HepG2 (cell line): ENCODE measurements around the gene DENND4C. TPM values are rescaled to one million over a fixed set of nuclear protein-coding genes. Genes with fewer than 3 reads are reported as not detected.

Experiments
- CBX5 ChIP-seq: sonication (generic); formaldehyde crosslinking; IDR thresholded peaks from 2 replicates; pipeline ENCODE4 v1.4.0; 2020; ENCODE audit warnings: missing genetic modification reagents, borderline replicate concordance
- DR1 ChIP-seq: sonication (generic); formaldehyde crosslinking; IDR thresholded peaks from 2 replicates; pipeline ENCODE4 v1.8.0; 2021; ENCODE audit warnings: mild to moderate bottlenecking, missing genetic modification reagents, inconsistent platforms
- ELF1 ChIP-seq: sonication (generic); formaldehyde crosslinking; IDR thresholded peaks from 2 replicates; pipeline ENCODE4 v1.4.0; 2020; ENCODE audit warnings: missing genetic modification reagents
- HMGA1 ChIP-seq: sonication (generic); formaldehyde crosslinking; conservative IDR thresholded peaks from 2 replicates; pipeline ENCODE4 v1.4.0; 2020; ENCODE audit warnings: missing genetic modification reagents
- HOXA3 ChIP-seq: sonication (generic); formaldehyde crosslinking; IDR thresholded peaks from 2 replicates; pipeline ENCODE4 v1.5.0; 2020; ENCODE audit warnings: missing genetic modification reagents
- JDP2 ChIP-seq: sonication (generic); formaldehyde crosslinking; IDR thresholded peaks from 2 replicates; pipeline ENCODE4 v1.8.1; 2022; ENCODE audit warnings: missing genetic modification reagents, borderline replicate concordance
- MTA1 ChIP-seq: sonication (generic); formaldehyde crosslinking; IDR thresholded peaks from 2 replicates; pipeline ENCODE4 v1.4.0; 2020; ENCODE audit warnings: missing genetic modification reagents, mild to moderate bottlenecking, borderline replicate concordance
- POLR2AphosphoS5 ChIP-seq: IDR thresholded peaks from 2 replicates; pipeline ENCODE4 v1.6.1; 2012; ENCODE audit warnings: low read depth, low read length
- REXO4 ChIP-seq: sonication (generic); formaldehyde crosslinking; IDR thresholded peaks from 2 replicates; pipeline ENCODE4 v1.8.0; 2022; ENCODE audit warnings: missing genetic modification reagents, mild to moderate bottlenecking, borderline replicate concordance
- TAF1 ChIP-seq: sonication (generic); formaldehyde crosslinking; IDR thresholded peaks from 2 replicates; pipeline ENCODE4 v1.4.0; 2020; ENCODE audit warnings: missing genetic modification reagents
- ZEB1 ChIP-seq: IDR thresholded peaks from 2 replicates; pipeline ENCODE4 v1.6.1; 2012; ENCODE audit warnings: mild to moderate bottlenecking, low read depth, inconsistent platforms; ENCODE audit not compliant: insufficient replicate concordance
- ZFP90 ChIP-seq: sonication (generic); formaldehyde crosslinking; IDR thresholded peaks from 2 replicates; pipeline ENCODE4 v1.8.0; 2022; ENCODE audit warnings: missing genetic modification reagents, mild to moderate bottlenecking, inconsistent platforms, borderline replicate concordance
- ZNF138 ChIP-seq: sonication (generic); formaldehyde crosslinking; IDR thresholded peaks from 2 replicates; pipeline ENCODE4 v1.5.0; 2020; ENCODE audit warnings: mild to moderate bottlenecking, low read depth, missing genetic modification reagents
- ZNF30 ChIP-seq: sonication (generic); formaldehyde crosslinking; IDR thresholded peaks from 2 replicates; pipeline ENCODE4 v1.5.0; 2020; ENCODE audit warnings: mild to moderate bottlenecking, missing genetic modification reagents
- ZNF543 ChIP-seq: sonication (generic); formaldehyde crosslinking; IDR thresholded peaks from 2 replicates; pipeline ENCODE4 v1.4.0; 2020; ENCODE audit warnings: mild to moderate bottlenecking, missing genetic modification reagents
- ZNF567 ChIP-seq: sonication (generic); formaldehyde crosslinking; IDR thresholded peaks from 2 replicates; pipeline ENCODE4 v1.8.1; 2023; ENCODE audit warnings: mild to moderate bottlenecking, missing genetic modification reagents, borderline replicate concordance
- ZNF569 ChIP-seq: sonication (generic); formaldehyde crosslinking; IDR thresholded peaks from 2 replicates; pipeline ENCODE4 v1.5.0; 2020; ENCODE audit warnings: mild to moderate bottlenecking, missing genetic modification reagents, moderate library complexity, borderline replicate concordance
- ZNF629 ChIP-seq: sonication (generic); formaldehyde crosslinking; conservative IDR thresholded peaks from 2 replicates; pipeline ENCODE4 v1.5.0; 2020; ENCODE audit warnings: missing genetic modification reagents
- ZNF720 ChIP-seq: sonication (generic); formaldehyde crosslinking; IDR thresholded peaks from 2 replicates; pipeline ENCODE4 v1.4.0; 2020; ENCODE audit warnings: missing genetic modification reagents
- ZNF781 ChIP-seq: sonication (generic); formaldehyde crosslinking; IDR thresholded peaks from 2 replicates; pipeline ENCODE4 v1.5.1; 2020; ENCODE audit warnings: borderline replicate concordance, mild to moderate bottlenecking, missing genetic modification reagents; ENCODE audit errors: not compliant biosample characterization
- polyA plus RNA-seq, 8 experiments: library from polyadenylated mRNA; depleted of rRNA in 3 of 8; stranded (reverse) in 7 of 8; unstranded in 1 of 8; fragments of >200 nt; fragmentation: Illumina TruSeq in 4 of 8; extraction: Trizol in 4 of 8; gene quantifications; 2 replicates each; pipeline versions ENCODE4 v1.2.1 to v1.2.3, GENCODE V29; 2011 to 2016; ENCODE audit warnings: low read depth in 4 of 8, missing spikeins in 1 of 8, mixed read lengths in 1 of 8; ENCODE audit not compliant: insufficient read depth in 1 of 8
- total RNA-seq, 5 experiments: library from RNA; depleted of rRNA; stranded (reverse); fragments of >200 nt; fragmentation: Illumina TruSeq; extraction: Trizol; gene quantifications; 2 replicates each; pipeline ENCODE4 v1.2.3, GENCODE V29; 2016; ENCODE audit warnings: low read depth in 1 of 5
- TF ChIP-seq, protein P1 (sequence below): sonication (generic); formaldehyde crosslinking; IDR thresholded peaks from 2 replicates; pipeline ENCODE4 v1.4.0; 2020; ENCODE audit warnings: mild to moderate bottlenecking, missing genetic modification reagents
- TF ChIP-seq, protein P2 (sequence below): sonication (generic); formaldehyde crosslinking; IDR thresholded peaks from 2 replicates; pipeline ENCODE4 v1.8.0; 2022; ENCODE audit warnings: mild to moderate bottlenecking, missing genetic modification reagents, moderate library complexity

The DENND4C gene
- total and polyA plus RNA-seq, 2 of the 13 experiments (the other 11 are each of a cell fraction or from before 2014, with no cell fraction given), result 19.1 to 27.2 TPM

DNA sequence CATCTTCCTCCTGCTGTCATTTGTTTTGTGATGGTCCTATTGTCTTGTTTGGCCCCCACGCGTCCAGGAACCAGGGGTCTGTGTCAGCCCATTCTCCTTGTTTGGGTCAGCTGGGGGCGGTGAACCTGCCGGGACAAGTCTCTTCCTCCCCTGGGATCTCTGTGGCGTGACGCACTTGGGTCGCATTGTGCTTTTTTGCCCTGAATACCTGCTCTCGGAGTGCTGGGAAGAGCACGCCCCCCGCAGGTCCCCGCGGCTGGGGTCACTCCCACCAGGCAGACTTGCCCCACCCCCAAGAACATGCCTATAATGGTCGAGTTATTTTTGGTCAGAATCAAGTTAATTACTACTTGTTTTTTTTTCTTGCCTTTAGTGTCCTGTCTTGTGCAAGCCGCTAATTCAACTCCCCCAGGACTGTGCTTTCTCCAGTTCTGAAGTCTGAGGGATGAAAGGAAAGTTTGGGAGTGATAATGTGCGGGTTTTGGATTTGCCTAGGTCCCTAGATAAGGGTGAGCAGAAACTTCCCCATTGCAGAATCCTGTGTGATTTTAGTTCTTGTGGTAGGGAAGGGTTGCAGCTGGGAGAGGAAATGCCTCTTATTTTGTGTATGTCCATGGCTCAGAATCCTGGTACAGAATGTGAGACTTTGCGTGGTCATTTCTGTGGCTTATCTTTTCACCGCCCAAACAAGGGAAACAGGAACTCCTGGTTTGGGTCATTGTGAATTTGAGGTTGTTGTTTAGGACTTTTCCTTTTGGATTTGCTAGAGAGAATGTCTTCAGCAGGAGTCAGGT is 179.1 kb downstream of the DENND4C start (continued):
- no peak for TF ChIP-seq ELF1 (CRISPR knock-in tag)
- no peak for TF ChIP-seq ZNF30 (CRISPR knock-in tag)
- TF ChIP-seq ZFP90 (CRISPR knock-in tag), result no peak
- TF ChIP-seq, protein P1, sequence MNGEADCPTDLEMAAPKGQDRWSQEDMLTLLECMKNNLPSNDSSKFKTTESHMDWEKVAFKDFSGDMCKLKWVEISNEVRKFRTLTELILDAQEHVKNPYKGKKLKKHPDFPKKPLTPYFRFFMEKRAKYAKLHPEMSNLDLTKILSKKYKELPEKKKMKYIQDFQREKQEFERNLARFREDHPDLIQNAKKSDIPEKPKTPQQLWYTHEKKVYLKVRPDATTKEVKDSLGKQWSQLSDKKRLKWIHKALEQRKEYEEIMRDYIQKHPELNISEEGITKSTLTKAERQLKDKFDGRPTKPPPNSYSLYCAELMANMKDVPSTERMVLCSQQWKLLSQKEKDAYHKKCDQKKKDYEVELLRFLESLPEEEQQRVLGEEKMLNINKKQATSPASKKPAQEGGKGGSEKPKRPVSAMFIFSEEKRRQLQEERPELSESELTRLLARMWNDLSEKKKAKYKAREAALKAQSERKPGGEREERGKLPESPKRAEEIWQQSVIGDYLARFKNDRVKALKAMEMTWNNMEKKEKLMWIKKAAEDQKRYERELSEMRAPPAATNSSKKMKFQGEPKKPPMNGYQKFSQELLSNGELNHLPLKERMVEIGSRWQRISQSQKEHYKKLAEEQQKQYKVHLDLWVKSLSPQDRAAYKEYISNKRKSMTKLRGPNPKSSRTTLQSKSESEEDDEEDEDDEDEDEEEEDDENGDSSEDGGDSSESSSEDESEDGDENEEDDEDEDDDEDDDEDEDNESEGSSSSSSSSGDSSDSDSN, result 0 out of 2 replicates have a peak, but pooled peaks have one; percentile 4
- TF ChIP-seq, protein P2, sequence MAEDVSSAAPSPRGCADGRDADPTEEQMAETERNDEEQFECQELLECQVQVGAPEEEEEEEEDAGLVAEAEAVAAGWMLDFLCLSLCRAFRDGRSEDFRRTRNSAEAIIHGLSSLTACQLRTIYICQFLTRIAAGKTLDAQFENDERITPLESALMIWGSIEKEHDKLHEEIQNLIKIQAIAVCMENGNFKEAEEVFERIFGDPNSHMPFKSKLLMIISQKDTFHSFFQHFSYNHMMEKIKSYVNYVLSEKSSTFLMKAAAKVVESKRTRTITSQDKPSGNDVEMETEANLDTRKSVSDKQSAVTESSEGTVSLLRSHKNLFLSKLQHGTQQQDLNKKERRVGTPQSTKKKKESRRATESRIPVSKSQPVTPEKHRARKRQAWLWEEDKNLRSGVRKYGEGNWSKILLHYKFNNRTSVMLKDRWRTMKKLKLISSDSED (CRISPR knock-in tag), result no peak
- TF ChIP-seq ZEB1, result no peak
- no peak for TF ChIP-seq CBX5 (CRISPR knock-in tag)
- no peak for TF ChIP-seq ZNF543 (CRISPR knock-in tag)
- no peak for TF ChIP-seq REXO4
- TF ChIP-seq MTA1 (CRISPR knock-in tag), result 0 out of 2 replicates have a peak, but pooled peaks have one; percentile 27
- TF ChIP-seq ZNF567 (CRISPR knock-in tag), result no peak
- TF ChIP-seq TAF1 (CRISPR knock-in tag), result no peak
- TF ChIP-seq HMGA1 (CRISPR knock-in tag), result no peak
- TF ChIP-seq ZNF138, result 0 out of 2 replicates have a peak, but pooled peaks have one; percentile 54
- no peak for TF ChIP-seq DR1 (CRISPR knock-in tag)
- no peak for TF ChIP-seq JDP2 (CRISPR knock-in tag)
- no peak for TF ChIP-seq HOXA3 (CRISPR knock-in tag)
- no peak for TF ChIP-seq POLR2AphosphoS5
- no peak for TF ChIP-seq ZNF720
- TF ChIP-seq ZNF781 (CRISPR knock-in tag), result no peak
- TF ChIP-seq ZNF629 (CRISPR knock-in tag), result no peak
- TF ChIP-seq ZNF569 (CRISPR knock-in tag), result 0 out of 2 replicates have a peak, but pooled peaks have one; percentile 83
